BLaER1 treated with 17β-estradiol and CSF1 and Interleukin-3, amounts not matched to agents 10 nM and 100 nM (cell line): ENCODE results near the gene MRGPRG.

Experiments used
- H3K27ac ChIP-seq, 11 experiments: shearing (Covaris generic); formaldehyde crosslinking; 2 replicates each; pipeline ENCODE4 v1.8.1; 2022
- H3K27me3 ChIP-seq, 11 experiments: shearing (Covaris generic); formaldehyde crosslinking; 2 replicates each; pipeline ENCODE4 v1.8.1; 2022
- H3K36me3 ChIP-seq, 11 experiments: shearing (Covaris generic); formaldehyde crosslinking; 2 replicates each; pipeline ENCODE4 v1.8.1; 2022
- H3K4me1 ChIP-seq, 10 experiments: shearing (Covaris generic); formaldehyde crosslinking; 2 replicates each; pipeline ENCODE4 v1.8.1; 2022
- H3K4me2 ChIP-seq, 11 experiments: shearing (Covaris generic); formaldehyde crosslinking; 2 replicates each; pipeline ENCODE4 v1.8.1; 2022
- H3K4me3 ChIP-seq, 10 experiments: shearing (Covaris generic); formaldehyde crosslinking; 2 replicates each; pipeline ENCODE4 v1.8.1; 2022
- H3K9ac ChIP-seq, 11 experiments: shearing (Covaris generic); formaldehyde crosslinking; 2 replicates each; pipeline ENCODE4 v1.8.1; 2022
- H3K9me3 ChIP-seq, 11 experiments: shearing (Covaris generic); formaldehyde crosslinking; replicated peaks in 1 of 11; 2 replicates each; pipeline ENCODE4 v1.8.1; 2022
- H4K20me1 ChIP-seq, 11 experiments: shearing (Covaris generic); formaldehyde crosslinking; 2 replicates each; pipeline ENCODE4 v1.8.1; 2022
- Cebpa-rat ChIP-seq, 11 experiments: shearing (Covaris generic); IDR thresholded peaks; 2 replicates each; pipeline ENCODE4 v1.8.1; 2022

The MRGPRG gene

DNA sequence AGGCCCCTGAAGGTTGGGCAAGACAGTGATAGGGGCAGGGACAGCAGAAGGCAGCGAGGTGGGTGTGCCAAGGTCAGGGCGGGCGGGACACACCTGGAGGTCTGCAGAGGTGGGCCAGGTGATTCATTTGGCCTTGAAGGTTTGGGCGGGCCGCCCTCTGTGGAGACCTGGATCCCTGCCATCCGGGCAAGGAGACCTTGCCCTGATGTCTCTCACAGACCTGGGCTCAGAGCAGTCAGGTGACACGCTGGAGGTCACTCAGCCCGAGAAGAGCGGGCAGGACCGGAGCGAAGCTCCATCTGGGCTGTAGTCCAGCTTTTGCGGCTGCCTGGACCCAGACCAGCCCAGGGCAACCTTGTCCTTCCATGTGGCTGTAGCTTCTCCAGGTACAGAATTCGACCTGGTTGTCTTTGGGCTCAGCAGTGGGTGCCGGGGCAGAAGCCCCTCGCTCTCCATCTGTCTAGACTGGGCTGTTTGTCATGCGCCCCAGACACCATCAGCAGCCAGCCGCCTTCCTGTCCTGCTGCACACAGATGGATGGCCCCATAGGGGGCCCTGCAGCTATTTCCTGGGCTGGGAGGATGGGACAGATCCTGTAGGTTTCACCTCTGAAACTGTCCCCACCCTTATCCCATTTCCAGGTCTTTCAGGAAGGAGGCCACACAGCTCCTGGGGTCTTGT lies 3.1 kb downstream of the MRGPRG start:
- Histone ChIP-seq H3K27ac (no peak overlapping the region), H3K36me3 (no peaks in the 10 kb centered on the region; a peak in 1 of 22 replicates), H3K9me3 (peaks cover 13 to 17% (median 15%) of the 10 kb centered on the region in 11 experiments), H3K9ac (0 out of 22 replicates have a peak overlapping the region, but pooled peaks of 1 of the 11 experiments have one; percentile 16), H4K20me1 (peaks cover 0 to 19% (median 0%) of the 10 kb centered on the region in 11 experiments; a peak in 2 of 22 replicates), H3K4me2 (peak overlapping the region in 8 of 11 experiments; percentile 61 to 75 (median 64); a peak in 16 of 22 replicates), H3K27me3 (peaks cover 0 to 7% (median 0%) of the 10 kb centered on the region in 11 experiments; a peak in 3 of 22 replicates), H3K4me1 (peaks cover 0 to 47% (median 26%) of the 10 kb centered on the region in 10 experiments; a peak in 16 of 20 replicates), H3K4me3 (no peak overlapping the region)
- no peak for TF ChIP-seq Cebpa-rat (IDR thresholded peaks at IDR 0.05)

DNA sequence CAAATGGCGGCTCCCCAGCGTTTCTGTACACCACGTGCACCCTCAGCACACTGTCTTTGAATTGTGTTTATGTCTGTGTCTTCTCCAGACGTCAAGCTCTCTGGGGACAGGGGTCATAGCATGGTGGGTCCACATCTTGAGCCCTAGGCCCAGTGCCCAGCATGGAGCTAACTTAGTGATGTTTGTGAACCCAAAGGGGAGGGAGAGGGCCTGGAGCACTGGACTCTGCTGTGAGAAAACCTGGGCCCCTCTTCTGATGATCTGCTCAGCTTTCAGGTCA lies 4.3 kb downstream of the MRGPRG start:
- Histone ChIP-seq H3K27me3 (peaks cover 0 to 7% (median 0%) of the 10 kb centered on the region in 11 experiments; a peak in 2 of 22 replicates), H3K9me3 (peaks cover 17 to 22% (median 19%) of the 10 kb centered on the region in 11 experiments), H3K36me3 (no peaks in the 10 kb centered on the region; a peak in 1 of 22 replicates), H3K4me3 (no peak overlapping the region), H3K27ac (no peak overlapping the region), H3K4me2 (no peak overlapping the region), H4K20me1 (peaks cover 0 to 16% (median 0%) of the 10 kb centered on the region in 11 experiments; a peak in 2 of 22 replicates), H3K9ac (no peak overlapping the region), H3K4me1 (peaks cover 0 to 38% (median 24%) of the 10 kb centered on the region in 10 experiments; a peak in 15 of 20 replicates)
- no peak for TF ChIP-seq Cebpa-rat (IDR thresholded peaks at IDR 0.05)

DNA sequence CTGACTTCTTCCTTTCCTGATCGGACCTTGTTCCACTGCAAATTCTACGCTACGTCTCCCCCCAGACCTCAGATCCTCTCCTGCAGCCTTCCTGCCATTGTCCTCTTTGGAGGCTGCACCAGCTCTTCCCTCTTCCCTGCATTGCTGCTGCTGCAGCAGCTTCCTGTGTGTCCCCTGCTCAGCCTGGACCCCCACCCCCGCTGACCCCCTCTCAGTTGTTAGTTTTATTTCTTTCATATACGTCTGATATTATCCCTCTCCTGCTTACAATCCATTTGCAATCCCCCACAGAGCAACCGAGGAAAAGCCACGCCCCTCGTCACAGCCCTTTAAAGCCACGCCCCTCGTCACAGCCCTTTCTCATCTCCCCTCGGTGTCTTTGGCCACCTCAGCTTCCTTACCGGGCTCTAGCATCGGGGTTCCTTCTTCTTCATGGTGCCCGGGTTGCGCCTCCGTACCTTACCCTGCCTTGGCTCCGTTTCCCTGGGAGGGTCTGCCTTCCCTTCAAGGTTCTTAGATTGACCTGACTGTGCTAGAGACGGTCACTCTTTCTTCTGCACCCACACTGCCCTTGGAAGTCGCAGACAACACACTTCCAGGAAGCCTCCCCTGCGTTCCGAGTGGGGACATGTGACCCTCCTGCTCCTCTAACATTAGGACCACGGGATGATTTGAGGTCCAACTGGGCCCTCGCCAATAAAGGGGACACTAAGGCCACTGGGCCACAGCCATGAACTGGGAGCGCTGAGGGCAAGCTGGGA lies 4.8 kb downstream of the MRGPRG start:
- Histone ChIP-seq H3K27me3 (peaks cover 0 to 7% (median 0%) of the 10 kb centered on the region in 11 experiments; a peak in 2 of 22 replicates), H4K20me1 (peaks cover 0 to 10% (median 0%) of the 10 kb centered on the region in 11 experiments; a peak in 2 of 22 replicates), H3K9me3 (peaks cover 17 to 22% (median 19%) of the 10 kb centered on the region in 11 experiments), H3K4me3 (no peak overlapping the region), H3K4me1 (peaks cover 0 to 38% (median 28%) of the 10 kb centered on the region in 10 experiments; a peak in 15 of 20 replicates), H3K27ac (no peak overlapping the region), H3K9ac (no peak overlapping the region), H3K4me2 (no peak overlapping the region), H3K36me3 (no peaks in the 10 kb centered on the region; a peak in 1 of 22 replicates)
- TF ChIP-seq Cebpa-rat (IDR thresholded peaks at IDR 0.05), result no peak

DNA sequence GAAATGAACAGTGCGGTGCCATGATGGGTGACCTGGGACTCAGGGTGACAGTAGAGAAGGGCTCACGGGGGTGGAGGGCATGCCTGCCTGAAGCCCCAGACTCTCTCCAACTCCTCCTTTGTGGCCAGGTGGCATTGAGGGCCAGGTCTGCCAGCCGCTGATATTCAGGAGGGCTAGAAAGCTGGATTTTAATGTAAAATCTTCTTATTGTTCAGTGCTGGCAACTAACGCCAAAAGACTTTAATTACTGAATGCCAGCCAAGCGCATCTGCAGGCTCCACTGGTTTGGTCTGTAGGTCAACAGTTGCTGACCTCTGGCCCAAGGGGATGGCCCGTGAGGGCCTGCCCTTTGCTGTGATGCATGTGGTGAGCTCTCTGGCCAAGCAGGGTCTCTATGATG lies 10.3 kb downstream of the MRGPRG start:
- no peak for TF ChIP-seq Cebpa-rat (IDR thresholded peaks at IDR 0.05)
- H3K9ac ChIP-seq, result no peak overlapping the region
- H3K4me1 ChIP-seq, result peaks cover 19 to 35% (median 26%) of the 10 kb centered on the region in 10 experiments
- peak overlapping the region in 7 of 11 experiments; percentile 15 to 56 (median 37); a peak in 8 of 22 replicates for H3K4me2 ChIP-seq
- H3K27me3 ChIP-seq, result peaks cover 12 to 22% (median 19%) of the 10 kb centered on the region in 11 experiments
- H4K20me1 ChIP-seq, result peaks cover 0 to 2% (median 0%) of the 10 kb centered on the region in 11 experiments; a peak in 3 of 22 replicates
- no peak overlapping the region for H3K27ac ChIP-seq
- H3K36me3 ChIP-seq, result no peaks in the 10 kb centered on the region; a peak in 1 of 22 replicates
- H3K9me3 ChIP-seq, result peaks cover 17 to 22% (median 19%) of the 10 kb centered on the region in 11 experiments
- no peak overlapping the region for H3K4me3 ChIP-seq

DNA sequence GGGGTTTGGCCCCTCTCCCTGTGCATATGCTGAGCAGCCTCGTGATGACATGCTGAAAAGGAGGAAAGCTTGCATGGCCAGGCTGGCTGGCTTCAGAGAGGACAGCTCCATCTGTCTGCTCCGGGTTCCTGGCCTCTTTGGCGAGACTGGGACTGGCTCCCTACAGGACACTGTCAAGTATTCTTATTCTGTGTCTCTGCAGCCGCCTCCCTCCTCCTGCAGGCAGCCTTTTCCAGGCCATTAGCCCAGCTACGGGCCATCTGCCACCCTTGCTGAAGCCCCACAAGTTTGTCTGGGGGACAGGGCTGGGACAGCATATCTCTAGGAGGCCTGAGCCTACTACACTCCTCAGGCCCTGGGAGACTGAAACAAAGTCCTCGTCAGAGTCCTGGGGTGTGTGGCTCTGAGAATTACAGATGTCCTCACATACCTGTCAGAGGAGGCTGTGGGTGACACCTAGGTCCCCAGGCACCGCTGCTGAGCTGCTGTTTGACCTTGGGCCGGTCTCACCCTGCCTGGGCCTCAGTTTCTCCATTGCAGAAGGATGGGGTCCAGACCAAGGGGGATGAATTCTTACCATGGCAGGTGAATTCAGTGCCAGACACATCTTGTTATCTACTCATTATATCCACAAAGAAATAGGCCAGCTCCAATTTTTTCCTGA lies 11.0 kb downstream of the MRGPRG start:
- H3K4me1 ChIP-seq, result peaks cover 26 to 42% (median 33%) of the 10 kb centered on the region in 10 experiments
- no peaks in the 10 kb centered on the region; a peak in 1 of 22 replicates for H3K36me3 ChIP-seq
- peaks cover 0 to 8% (median 5%) of the 10 kb centered on the region in 11 experiments; a peak in 6 of 22 replicates for H4K20me1 ChIP-seq
- H3K27ac ChIP-seq, result no peak overlapping the region
- peaks cover 18 to 28% (median 25%) of the 10 kb centered on the region in 11 experiments for H3K27me3 ChIP-seq
- H3K9me3 ChIP-seq, result peaks cover 17 to 22% (median 19%) of the 10 kb centered on the region in 11 experiments
- TF ChIP-seq Cebpa-rat (IDR thresholded peaks at IDR 0.05), result no peak
- no peak overlapping the region for H3K4me3 ChIP-seq
- H3K9ac ChIP-seq, result no peak overlapping the region
- H3K4me2 ChIP-seq, result no peak overlapping the region

DNA sequence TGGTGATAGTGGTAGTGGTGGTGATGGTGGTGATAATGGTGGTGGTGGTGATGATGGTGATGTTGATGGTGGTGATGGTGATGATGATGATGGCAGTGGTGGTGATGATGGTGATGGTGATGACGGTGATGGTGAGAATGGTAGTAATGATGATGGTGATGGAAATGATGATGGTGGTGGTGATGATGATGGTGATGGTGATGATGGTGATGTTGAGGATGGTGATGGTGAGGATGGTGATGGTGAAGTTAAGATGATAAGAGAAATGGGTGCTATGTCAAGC lies 11.8 kb downstream of the MRGPRG start:
- Histone ChIP-seq H3K27ac (no peak overlapping the region), H3K9me3 (peaks cover 15 to 20% (median 19%) of the 10 kb centered on the region in 11 experiments), H3K4me1 (peaks cover 26 to 47% (median 37%) of the 10 kb centered on the region in 10 experiments), H3K9ac (no peak overlapping the region), H4K20me1 (peaks cover 0 to 16% (median 7%) of the 10 kb centered on the region in 11 experiments; a peak in 7 of 22 replicates), H3K27me3 (peaks cover 26 to 36% (median 33%) of the 10 kb centered on the region in 11 experiments), H3K4me2 (no peak overlapping the region), H3K4me3 (no peak overlapping the region), H3K36me3 (no peaks in the 10 kb centered on the region; a peak in 1 of 22 replicates)
- no peak for TF ChIP-seq Cebpa-rat (IDR thresholded peaks at IDR 0.05)

DNA sequence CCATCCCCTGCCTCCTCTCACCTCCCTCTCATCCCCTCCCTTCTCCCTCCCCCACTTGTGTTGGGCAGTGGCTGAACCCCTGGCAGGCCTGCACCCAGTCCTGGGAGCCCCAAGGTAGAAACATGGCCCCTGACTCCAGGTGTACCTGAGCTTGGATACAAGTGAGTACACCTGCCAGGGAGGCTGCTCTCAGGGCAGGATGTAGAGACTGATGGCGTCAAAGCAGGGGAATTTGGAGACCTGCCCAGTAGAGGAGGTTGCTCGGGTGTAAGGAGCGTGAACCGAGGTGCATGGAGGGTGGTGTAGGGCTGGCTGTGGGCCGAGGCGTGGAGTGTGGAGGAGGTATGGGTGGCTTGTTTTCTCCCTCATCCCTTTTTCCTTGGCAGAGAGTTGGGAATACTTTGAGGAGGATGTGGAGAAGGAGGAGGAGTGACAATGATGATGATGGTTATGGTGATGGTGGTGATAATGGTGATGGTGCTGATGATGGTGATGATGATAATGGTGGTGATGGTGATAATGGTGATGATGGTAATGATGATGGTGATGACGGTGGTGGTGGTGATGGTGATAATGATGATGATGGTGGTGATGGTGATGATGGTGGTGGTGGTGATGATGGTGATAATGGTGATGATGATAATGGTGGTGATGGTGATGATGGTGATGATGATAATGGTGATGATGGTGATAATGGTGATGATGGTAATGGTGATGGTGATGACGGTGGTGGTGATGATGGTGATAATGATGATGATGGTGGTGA lies 12.3 kb downstream of the MRGPRG start:
- Histone ChIP-seq H3K9me3 (peaks cover 10 to 14% (median 13%) of the 10 kb centered on the region in 11 experiments), H4K20me1 (peaks cover 0 to 21% (median 7%) of the 10 kb centered on the region in 11 experiments; a peak in 9 of 22 replicates), H3K4me2 (peak overlapping the region in 7 of 11 experiments; percentile 38 to 79 (median 55); a peak in 11 of 22 replicates), H3K27me3 (peaks cover 32 to 42% (median 38%) of the 10 kb centered on the region in 11 experiments), H3K27ac (no peak overlapping the region), H3K4me3 (no peak overlapping the region), H3K4me1 (peaks cover 26 to 47% (median 37%) of the 10 kb centered on the region in 10 experiments), H3K9ac (no peak overlapping the region), H3K36me3 (no peaks in the 10 kb centered on the region; a peak in 1 of 22 replicates)
- no peak for TF ChIP-seq Cebpa-rat (IDR thresholded peaks at IDR 0.05)
